GM12874 (cell line): ENCODE results near the gene PLPPR1.

ENCODE experiments used
- CTCF ChIP-seq: IDR thresholded peaks from 2 replicates; pipeline ENCODE4 v1.5.1; 2011; ENCODE audit warnings: low read depth, mild to moderate bottlenecking, control low read depth, low read length, moderate library complexity; ENCODE audit not compliant: insufficient read depth

Gene PLPPR1

GRCh38 chr9:101032426-101032825 lies 3.9 kb downstream of the PLPPR1 start:
- no peak for TF ChIP-seq CTCF

GRCh38 chr9:101034222-101034621 lies 5.7 kb downstream of the PLPPR1 start:
- no peak for TF ChIP-seq CTCF

- no peak for TF ChIP-seq CTCF
These were observed 6.6 kb downstream of the PLPPR1 start for GRCh38 chr9:101035098-101035497.

- no peak for TF ChIP-seq CTCF
These were observed 8.9 kb downstream of the PLPPR1 start for GRCh38 chr9:101037430-101037829.

- no peak for TF ChIP-seq CTCF
These were observed 10.0 kb downstream of the PLPPR1 start for GRCh38 chr9:101038488-101038887.

GRCh38 chr9:101047848-101048397 lies 19.4 kb downstream of the PLPPR1 start:
- no peak for TF ChIP-seq CTCF

GRCh38 chr9:101050650-101051049 lies 22.1 kb downstream of the PLPPR1 start:
- TF ChIP-seq CTCF = no peak
